ENCODE measurements around the gene ABHD10.
A peak's percentile ranks its signal among the peaks of the same experiment; 100 is the strongest.

The ABHD10 gene

GRCh38 chr3:111978583-111979433 is at the start of gene ABHD10:
TSS of gene ABHD10 (plus strand) at chr3:111979026. CDS start at chr3:111979062, 36 bp downstream.
- peak; percentile 85 to 90 (median 87) for DNase-seq (ENCODE audit: low read depth in 2 of 3, low spot score in 2 of 3)

GRCh38 chr3:111929484-111929883 is 49.3 kb upstream of the ABHD10 start:
- no peak for DNase-seq (ENCODE audit: low read depth in 2 of 3, low spot score in 2 of 3)

DNA sequence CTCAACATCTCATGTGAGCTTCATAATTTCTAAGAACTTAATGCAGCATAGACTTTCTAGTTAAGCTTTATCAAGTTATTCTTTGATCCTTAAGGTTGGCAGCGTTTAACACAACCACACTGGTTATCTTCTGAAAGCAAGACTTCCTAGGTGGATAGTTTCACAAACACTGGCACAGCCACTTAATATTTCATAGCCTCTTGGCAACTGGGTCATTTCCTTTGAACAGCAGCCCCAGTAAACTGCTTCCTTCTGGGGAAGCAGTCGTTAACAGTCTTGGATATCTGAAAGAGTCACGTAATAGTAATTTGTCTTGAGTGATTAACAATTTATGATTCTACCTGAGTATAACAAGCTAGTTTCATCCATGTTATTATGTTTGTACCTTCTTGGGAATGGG is 45.9 kb upstream of the ABHD10 start:
- no peak for DNase-seq (ENCODE audit: low read depth in 2 of 3, low spot score in 2 of 3)

GRCh38 chr3:111936191-111936841 is 42.5 kb upstream of the ABHD10 start:
- no peak for DNase-seq (ENCODE audit: low read depth in 2 of 3, low spot score in 2 of 3)

DNA sequence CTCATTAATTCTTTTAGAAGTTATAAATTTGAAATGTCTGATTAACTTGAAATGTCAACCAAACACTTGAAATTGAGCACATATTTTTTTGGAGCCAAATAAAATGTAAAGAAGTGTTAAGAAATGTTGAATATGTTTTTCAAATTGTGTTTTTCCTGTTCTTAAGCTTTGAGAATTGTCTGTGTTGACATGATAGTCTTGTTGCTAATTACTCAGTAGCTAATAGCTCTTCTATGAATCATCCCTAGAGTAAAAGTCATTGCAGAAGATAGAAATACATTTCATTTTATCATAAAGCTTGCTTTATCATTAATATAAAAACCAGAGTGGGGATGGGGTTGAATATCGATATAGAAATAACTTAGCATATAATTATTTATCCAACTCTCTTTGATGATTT is 41.9 kb upstream of the ABHD10 start:
- no peak for DNase-seq (ENCODE audit: low read depth in 2 of 3, low spot score in 2 of 3)

DNA sequence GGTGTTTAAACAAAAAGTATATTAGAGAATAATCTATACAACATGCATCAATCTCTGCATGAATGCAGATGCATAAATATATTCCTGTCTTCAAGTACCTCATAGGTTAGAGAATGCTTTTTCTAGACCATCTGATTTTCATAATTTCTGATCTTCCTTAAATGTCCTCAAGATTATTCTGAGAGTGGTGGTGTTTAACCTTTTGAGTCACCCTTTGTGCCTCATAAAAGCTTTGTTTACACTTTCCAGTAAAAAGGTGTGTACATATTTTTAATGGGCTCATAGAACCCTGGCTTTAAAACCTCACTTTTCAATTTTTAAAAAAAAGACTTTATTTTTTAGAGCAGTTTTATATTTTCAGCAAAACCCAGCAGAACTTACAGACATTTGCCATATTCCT is 41.0 kb upstream of the ABHD10 start:
- no peak for DNase-seq (ENCODE audit: low read depth in 2 of 3, low spot score in 2 of 3)

DNA sequence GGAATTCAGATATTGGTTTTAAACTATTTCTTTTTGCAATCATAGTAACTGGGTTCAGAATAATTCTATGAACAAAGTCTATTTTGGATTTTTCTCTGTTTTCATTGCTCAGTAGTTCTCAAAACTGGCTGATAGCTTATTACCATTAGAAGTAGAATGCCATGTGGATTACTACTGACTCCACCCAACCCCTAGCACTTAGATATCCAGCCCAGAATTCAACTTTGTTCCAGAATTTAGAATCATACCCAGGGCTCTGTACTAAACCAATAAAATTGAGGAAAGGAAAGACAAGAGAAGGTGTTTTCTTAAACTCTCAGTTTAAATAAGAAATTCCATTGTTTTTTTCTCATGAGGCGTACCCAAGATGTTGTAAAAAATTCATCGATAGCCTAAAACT is 39.0 kb upstream of the ABHD10 start:
- DNase-seq (ENCODE audit: low read depth in 2 of 3, low spot score in 2 of 3): no peak

DNA sequence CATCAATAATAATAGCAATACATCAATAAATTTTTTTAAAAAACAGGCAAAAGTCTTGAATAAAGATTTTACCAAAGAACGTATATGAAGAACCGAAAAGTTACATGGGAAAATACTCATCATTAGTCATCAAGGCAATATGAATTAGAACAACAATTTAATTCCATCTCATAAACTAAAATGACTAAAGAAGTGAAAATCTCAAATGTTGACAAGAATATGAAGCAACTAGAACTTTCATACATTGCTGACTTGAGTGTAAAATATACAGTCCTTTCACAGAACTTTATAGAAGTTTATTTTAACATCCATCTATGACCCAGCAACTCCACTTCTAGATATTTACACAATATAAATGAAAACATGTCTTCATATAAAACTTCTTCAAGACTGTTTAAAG is 35.3 kb upstream of the ABHD10 start:
- DNase-seq (ENCODE audit: low read depth in 2 of 3, low spot score in 2 of 3): no peak

DNA sequence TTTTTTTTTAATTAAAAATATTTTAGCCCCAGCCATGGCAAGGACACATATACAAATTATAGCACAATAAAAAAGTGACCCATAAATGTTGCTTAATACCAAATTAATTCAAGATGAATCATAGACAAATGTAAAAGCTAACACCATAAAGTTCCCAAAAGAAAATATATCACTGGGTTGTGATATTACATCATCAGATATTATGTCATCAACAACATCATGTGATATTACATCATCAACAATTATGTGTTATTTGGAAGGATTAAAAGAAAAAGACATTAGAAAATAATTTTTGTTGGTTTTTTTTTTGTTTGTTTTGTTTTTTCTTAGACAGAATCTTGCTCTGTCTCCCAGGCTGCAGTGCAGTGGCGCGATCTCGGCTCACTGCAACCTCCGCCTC is 34.5 kb upstream of the ABHD10 start:
- DNase-seq (ENCODE audit: low read depth in 2 of 3, low spot score in 2 of 3): no peak

- no peak for DNase-seq (ENCODE audit: low read depth in 2 of 3, low spot score in 2 of 3)
Measured at GRCh38 chr3:111947231-111947630, 31.6 kb upstream of the ABHD10 start.

GRCh38 chr3:111948786-111949185 is 30.0 kb upstream of the ABHD10 start:
- DNase-seq (ENCODE audit: low read depth in 2 of 3, low spot score in 2 of 3): no peak

DNA sequence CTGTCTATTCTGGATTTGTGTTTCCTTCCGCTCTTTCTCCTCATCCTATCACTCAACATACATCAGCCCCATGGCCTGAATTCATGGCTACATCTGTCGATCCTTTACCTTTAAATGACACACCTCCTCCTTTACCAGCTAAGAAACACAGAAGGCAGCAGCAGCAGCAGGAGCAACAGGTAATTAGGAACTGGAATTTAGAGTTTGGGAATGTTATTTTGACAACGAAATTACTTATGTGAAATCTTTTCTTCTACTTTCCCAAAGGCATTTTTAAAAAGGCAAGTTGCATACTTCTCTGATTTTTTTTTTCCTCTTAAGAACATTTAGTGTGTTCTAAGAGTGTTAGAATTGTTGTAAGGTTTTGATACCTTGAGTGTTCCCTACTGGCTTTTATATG is 29.1 kb upstream of the ABHD10 start:
- no peak for DNase-seq (ENCODE audit: low read depth in 2 of 3, low spot score in 2 of 3)

- DNase-seq (ENCODE audit: low read depth in 2 of 3, low spot score in 2 of 3): no peak
Measured at GRCh38 chr3:111951032-111951431, 27.8 kb upstream of the ABHD10 start.

GRCh38 chr3:111952086-111952485 is 26.7 kb upstream of the ABHD10 start:
- no peak for DNase-seq (ENCODE audit: low read depth in 2 of 3, low spot score in 2 of 3)

DNA sequence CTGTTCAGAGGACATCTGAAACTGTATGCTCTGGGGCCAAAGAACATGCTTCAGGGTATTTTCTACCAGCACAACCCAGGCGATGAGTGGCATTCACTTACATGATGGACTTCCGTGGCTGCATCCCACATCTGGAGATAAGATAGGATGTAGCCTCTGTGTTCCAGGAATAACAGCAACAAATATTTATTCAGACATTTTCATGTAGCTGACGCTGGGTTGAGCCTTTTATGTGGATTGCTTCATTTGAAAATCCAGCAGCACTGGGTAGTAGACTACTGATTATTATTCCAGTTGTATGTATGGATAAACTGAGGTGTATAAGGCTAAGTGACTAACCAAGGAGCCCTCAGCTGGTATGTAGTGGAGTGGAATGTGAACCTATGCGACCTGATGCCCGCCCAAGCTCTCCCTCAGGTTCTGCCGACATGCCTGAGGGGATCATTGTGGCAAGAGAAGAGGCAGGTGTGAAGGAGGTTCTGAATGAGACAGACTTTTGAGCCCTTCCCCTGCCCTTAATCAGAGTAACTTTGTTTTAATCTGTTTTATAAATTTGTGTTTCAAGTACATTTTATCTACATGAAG is 25.9 kb upstream of the ABHD10 start:
- DNase-seq (ENCODE audit: low read depth in 2 of 3, low spot score in 2 of 3): no peak

- no peak for DNase-seq (ENCODE audit: low read depth in 2 of 3, low spot score in 2 of 3)
Measured at GRCh38 chr3:111954228-111954990, 24.4 kb upstream of the ABHD10 start.

GRCh38 chr3:111955876-111956275 is 22.9 kb upstream of the ABHD10 start:
- DNase-seq (ENCODE audit: low read depth in 2 of 3, low spot score in 2 of 3): no peak

- no peak for DNase-seq (ENCODE audit: low read depth in 2 of 3, low spot score in 2 of 3)
Measured at GRCh38 chr3:111956449-111956848, 22.4 kb upstream of the ABHD10 start.

GRCh38 chr3:111956995-111957734 is 21.7 kb upstream of the ABHD10 start:
- no peak for DNase-seq (ENCODE audit: low read depth in 2 of 3, low spot score in 2 of 3)

- no peak for DNase-seq (ENCODE audit: low read depth in 2 of 3, low spot score in 2 of 3)
Measured at GRCh38 chr3:111961461-111962164, 17.2 kb upstream of the ABHD10 start.
